ENCODE measurements around the gene PTDSS2. TPM values are rescaled to one million over a fixed set of nuclear protein-coding genes. Genes with fewer than 3 reads are reported as not detected.

Gene PTDSS2
- total and polyA plus RNA-seq, 4 donors, result 5.1 to 15.6 (median 10.2) TPM

GRCh38 chr11:528166-528814 lies 78.2 kb downstream of the PTDSS2 start:
- no peaks in the 10 kb centered on the region for H3K4me1 ChIP-seq (ENCODE audit: control insufficient read depth in 4 of 4, insufficient read depth in 4 of 4, low read length in 3 of 4)

More at GRCh38 chr11:528166-528814, 78.2 kb downstream of the PTDSS2 start:
- H3K9me3 ChIP-seq (ENCODE audit: control insufficient read depth in 4 of 4, low read length in 3 of 4), result no peaks in the 10 kb centered on the region
- DNase-seq (ENCODE audit: low spot score), result no peak
- H3K4me3 ChIP-seq (ENCODE audit: low read depth in 1 of 3, low read length in 3 of 3), result no peak overlapping the region
- TF ChIP-seq ZBTB33 (IDR thresholded peaks at IDR 0.05) (no peak), REST (IDR thresholded peaks at IDR 0.05) (no peak), HNF4G (IDR thresholded peaks at IDR 0.05) (no peak), CTCF (IDR thresholded peaks at IDR 0.05; ENCODE audit: low read depth, low read length, missing input control) (no peak), GABPA (IDR thresholded peaks at IDR 0.05 in 1 of 2, conservative IDR thresholded peaks at IDR 0.05 in 1 of 2) (no peak), FOXA1 (IDR thresholded peaks at IDR 0.05) (no peak), RAD21 (IDR thresholded peaks at IDR 0.05) (no peak), HNF4A (conservative IDR thresholded peaks at IDR 0.05) (no peak)
- H3K27me3 ChIP-seq (ENCODE audit: control insufficient read depth in 4 of 4, insufficient read depth in 4 of 4, low read length in 3 of 4), result no peaks in the 10 kb centered on the region
- no peak overlapping the region for H3K9ac ChIP-seq (ENCODE audit: low read depth in 1 of 2, low read length in 2 of 2)
- no peak overlapping the region for H3K27ac ChIP-seq (ENCODE audit: low read depth in 1 of 2, low read length in 2 of 2)
- WGBS, result 91% methylated on average over 30 of the region's 30 CpGs
- peaks cover 0 to 11% (median 5%) of the 10 kb centered on the region in 4 donors for H3K36me3 ChIP-seq (ENCODE audit: control insufficient read depth in 4 of 4, insufficient read depth in 3 of 4, low read depth in 1 of 4, low read length in 3 of 4)
